Epidermal melanocyte (primary cell): Measurements from ENCODE around the gene CTNNA2.

ENCODE experiments used
- DNase-seq: peaks from one replicate; pipeline ENCODE4 v3.0.0; 2011; ENCODE audit warnings: low spot score; ENCODE audit not compliant: insufficient read length

The CTNNA2 gene

GRCh38 chr2:80454628-80455027 lies 941.8 kb downstream of the CTNNA2 start:
- no peak for DNase-seq

DNA sequence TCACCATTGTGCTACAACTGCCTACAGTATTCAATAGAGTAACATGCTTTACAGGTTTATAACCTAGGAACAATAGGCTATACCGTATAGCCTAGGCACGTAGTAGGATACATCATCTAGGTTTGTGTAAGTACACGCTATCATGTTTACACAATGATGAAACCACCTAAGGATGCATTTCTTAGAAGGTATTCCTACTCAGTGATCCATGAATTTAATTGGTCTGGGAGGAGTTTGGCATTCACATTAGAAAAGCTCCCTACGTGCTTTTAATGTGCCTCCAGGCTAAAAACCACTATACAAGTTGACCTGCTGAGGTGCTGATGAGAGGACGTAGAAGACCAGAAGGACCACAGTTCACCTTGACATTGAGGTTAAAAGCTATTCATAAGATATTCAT lies 946.2 kb downstream of the CTNNA2 start:
- DNase-seq = no peak

DNA sequence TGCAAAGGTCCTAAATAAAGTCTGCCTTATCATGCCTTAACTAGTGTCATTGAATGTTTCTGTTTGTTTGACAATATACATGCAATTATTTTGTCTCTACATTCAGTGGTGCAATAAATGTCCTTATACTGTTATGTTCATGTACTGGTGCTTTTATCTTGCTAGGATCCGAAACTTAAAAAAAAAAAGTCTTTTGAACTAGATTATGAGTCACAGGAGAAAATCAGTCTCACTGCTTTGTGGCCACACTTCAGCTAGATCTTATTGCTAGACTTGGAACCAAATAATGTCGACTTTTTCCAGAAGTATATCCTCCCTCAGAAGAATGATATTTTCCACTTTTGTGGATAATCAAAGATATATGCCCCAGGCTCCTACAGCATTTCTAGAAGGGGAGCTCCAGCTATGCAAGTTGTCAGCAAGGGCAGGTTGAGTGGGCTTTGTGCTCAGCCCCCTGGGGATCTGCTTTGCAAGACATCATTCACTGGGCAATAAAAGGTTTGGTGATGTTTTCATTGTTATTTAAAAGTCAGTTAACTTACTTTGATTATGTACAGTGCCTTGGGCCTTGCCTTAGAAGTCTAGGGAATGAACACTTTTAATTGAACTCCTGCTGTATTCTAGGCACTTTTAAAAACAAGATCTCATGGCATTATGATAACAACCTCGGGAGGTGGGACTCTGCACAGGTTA lies 948.8 kb downstream of the CTNNA2 start:
- no peak for DNase-seq

GRCh38 chr2:80462654-80463053 lies 949.8 kb downstream of the CTNNA2 start:
- no peak for DNase-seq

DNA sequence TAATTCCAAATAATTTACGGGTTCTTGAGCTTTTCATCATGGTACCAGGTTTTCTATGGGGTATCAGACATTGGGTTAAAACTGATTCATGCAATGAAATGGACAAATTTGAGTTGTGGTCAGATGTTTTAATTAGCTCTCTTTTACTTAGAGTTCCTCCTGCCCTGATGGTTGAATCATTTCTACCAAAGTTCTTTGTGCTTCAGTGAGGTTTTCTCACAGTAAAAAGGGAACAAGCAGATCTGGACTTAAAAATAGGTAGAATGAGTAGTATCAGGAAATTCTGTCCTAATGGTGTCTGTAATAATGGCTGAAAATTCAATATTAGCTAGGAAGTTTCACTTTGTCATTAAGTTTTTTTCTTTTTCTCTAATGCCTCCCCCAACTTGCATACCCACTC lies 951.4 kb downstream of the CTNNA2 start:
- no peak for DNase-seq

- DNase-seq = no peak
Measured at GRCh38 chr2:80467262-80467811, 954.5 kb downstream of the CTNNA2 start.

GRCh38 chr2:80469428-80469827 lies 956.6 kb downstream of the CTNNA2 start:
- DNase-seq = no peak

DNA sequence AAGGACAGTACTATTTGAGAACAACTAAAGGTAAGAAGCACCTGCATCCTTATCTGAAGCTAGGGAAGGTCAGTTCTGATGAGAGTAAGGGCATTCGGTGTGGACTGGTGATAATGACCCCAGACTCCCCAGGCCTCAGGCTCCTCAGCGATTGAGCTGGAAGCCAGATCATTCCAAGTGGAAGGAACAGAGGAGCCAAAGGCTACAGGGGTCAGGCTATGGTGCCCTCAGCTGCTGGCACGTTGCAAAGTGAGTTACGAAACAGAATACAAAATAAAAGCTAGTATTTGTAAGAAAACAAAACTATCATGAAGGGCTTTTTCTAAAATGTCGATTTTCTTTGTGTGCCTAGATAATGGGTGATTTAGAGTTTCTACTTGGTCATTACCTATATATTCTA lies 960.2 kb downstream of the CTNNA2 start:
- no peak for DNase-seq

DNA sequence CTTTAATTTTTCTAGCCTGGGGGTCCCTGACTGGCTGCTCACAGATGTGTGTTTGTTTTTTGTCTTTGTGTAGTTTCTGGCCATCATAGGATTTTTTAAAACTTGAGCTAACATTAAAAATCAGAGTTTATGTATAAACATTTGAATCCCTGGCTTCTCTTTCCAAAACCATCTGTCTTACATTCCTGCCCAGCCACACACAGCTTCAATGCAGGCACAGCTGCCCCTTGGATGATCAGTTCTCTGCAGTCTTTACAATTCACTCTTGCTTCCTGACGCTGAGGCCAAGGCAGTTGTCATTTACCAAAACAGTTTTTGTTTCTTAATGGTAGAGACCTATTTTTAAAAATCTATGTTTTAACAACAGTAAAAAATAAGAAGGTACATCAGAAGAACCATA lies 960.9 kb downstream of the CTNNA2 start:
- DNase-seq = peak; percentile 37

DNA sequence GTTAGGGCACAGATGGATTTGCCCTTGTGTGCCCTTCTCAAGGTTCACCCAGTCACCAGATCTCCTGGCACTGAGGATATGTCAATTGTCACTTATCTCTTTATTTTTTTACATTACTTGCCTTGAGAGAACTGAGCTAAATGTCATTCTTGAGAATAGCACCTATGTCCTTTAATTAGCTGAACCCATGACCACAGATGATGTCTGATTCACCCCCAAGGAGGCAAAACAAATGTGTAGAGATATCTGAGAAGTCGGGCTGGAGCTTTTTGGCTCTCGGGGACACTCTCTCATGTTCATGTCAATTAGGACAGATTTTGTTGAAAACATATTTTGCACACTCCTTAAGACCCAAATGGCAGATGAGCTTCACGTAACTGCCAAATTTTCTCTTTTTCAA lies 963.1 kb downstream of the CTNNA2 start:
- no peak for DNase-seq

DNA sequence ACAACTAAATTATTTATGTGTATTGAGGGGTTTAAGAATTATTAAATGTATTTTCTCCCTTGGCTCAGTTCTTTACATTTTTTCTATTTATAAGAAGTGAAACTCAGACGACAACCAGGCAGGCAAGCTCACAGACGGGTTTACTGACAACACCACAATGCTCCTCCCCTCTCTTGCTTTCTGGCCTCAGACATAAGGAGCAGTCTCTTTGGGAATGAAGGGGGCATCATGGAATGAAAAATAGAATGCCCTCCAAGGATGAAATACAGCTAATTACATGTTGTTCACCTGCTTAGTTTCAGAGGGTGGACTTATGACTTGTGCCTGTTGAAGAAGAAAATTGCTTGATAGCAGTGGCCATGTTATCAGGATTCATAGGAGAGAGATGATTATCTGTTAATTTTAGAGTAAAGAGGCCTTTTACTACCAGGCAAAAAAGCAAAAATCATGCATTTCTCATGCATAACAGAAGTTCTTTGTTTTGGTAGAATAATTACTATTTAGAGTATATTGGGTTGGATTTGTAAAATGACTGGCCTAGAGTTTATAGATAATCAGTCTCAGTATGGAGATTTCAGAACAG lies 963.8 kb downstream of the CTNNA2 start:
- no peak for DNase-seq

- no peak for DNase-seq
Measured at GRCh38 chr2:80482276-80482675, 969.4 kb downstream of the CTNNA2 start.

- DNase-seq = no peak
Measured at GRCh38 chr2:80489717-80490116, 976.9 kb downstream of the CTNNA2 start.

- no peak for DNase-seq
Measured at GRCh38 chr2:80490964-80491363, 978.1 kb downstream of the CTNNA2 start.

- DNase-seq = no peak
Measured at GRCh38 chr2:80496346-80496745, 983.5 kb downstream of the CTNNA2 start.

GRCh38 chr2:80496775-80497174 lies 983.9 kb downstream of the CTNNA2 start:
- no peak for DNase-seq

DNA sequence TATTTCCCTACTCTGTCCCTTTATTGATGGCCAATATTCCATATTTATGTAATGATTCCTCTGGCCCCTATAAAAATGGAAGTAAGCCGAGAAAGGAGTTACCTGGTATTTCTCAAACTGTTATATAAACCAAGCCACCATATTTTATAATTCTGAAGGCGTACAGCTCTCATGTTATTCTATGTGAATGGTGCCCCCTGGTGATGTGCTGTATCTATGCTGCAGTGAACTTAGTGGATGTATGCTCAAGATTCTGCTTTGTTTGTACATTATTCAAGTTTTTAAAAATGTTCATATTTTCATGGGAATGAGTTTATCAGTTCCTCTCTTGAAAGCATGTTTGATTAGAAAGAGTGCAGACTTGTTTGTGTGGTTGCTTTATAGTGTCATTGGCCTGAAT lies 986.2 kb downstream of the CTNNA2 start:
- no peak for DNase-seq

DNA sequence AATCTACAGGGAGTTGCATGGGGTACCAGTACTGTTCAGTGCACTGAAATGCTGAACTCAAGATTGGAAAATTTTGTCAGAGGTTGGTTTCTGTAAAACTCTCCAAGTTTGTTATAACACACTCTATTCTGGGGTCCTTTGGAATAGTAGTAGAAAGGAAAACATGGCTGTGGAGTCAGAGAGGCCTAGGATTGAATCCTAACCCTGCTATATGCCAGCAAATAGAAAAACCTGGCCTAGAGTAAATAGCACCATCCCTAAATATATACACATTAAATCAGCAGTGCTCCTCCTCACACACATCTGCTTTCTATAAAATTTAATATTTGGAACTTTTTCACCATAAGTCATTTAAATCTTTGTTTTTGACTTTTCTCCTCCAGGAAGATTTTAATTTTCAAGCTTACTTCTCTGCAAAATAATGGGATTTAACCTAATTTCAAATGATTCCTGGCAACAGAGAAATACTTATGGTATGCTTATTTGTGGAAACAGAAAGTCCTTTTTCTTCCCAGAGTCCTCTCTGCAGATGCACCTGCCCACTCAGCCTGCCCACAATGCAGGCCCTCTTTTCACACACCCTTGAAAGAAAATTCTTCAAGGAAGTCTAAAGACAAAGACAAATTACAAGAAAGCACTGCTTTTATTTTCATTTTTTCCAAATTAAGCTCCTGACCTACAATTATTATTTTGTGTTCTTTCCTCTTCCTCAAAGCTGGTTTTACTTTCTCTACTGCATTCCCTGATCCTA lies 989.2 kb downstream of the CTNNA2 start:
- no peak for DNase-seq

DNA sequence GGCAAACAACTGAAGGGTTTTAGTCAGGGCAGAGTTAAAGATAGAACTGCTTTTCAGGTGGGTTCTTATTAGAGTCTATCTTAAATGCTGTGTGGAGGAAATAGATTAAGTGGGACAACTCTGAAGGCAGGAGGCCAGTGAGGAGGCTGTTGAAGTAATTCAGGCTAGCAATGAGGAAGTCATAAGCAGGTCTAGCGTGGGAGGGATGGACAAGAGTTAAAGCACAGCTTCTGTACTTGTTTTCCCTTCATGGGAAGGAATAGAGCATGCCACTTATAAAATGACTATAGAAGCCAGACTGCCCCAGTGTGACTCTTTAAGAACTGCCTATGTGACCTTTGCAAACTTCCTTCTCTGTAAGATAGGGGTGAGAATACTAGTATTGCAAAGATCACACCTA lies 993.7 kb downstream of the CTNNA2 start:
- no peak for DNase-seq

- no peak for DNase-seq
Measured at GRCh38 chr2:80510716-80511115, 997.9 kb downstream of the CTNNA2 start.

DNA sequence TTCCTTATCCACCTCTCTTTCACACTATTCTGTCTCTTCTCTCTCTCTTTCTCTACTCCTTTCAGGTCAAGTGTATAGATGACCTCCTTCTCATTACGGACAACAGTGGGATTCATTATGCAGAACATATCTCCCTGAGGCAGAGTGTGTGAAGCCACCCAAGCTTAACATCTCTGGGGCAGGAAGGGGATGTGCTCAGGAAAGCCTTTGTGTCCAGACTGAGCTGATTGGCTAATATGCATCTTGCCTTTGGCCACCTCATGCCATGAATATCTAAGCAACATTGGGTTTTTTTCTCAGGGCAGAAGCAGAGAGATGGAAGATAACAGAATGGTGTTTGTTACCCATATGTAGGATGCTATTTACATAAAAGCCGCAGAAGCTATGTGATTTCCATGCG lies 1003.1 kb downstream of the CTNNA2 start:
- DNase-seq = no peak

- no peak for DNase-seq
Measured at GRCh38 chr2:80517316-80517715, 1004.5 kb downstream of the CTNNA2 start.
